NT2/D1 (cell line): ENCODE data around the gene LRRC27.

Source experiments
- DNase-seq: peaks from one replicate; pipeline ENCODE4 v3.0.0-alpha.2; 2011; ENCODE audit warnings: low read depth, low spot score
- H3K27me3 ChIP-seq: 2 replicates; pipeline ENCODE4 v1.6.0; 2011; ENCODE audit warnings: mild to moderate bottlenecking; ENCODE audit not compliant: insufficient read length, insufficient read depth
- H3K36me3 ChIP-seq: 2 replicates; pipeline ENCODE4 v1.6.1; 2011; ENCODE audit warnings: mild to moderate bottlenecking, low read length, mixed read lengths; ENCODE audit not compliant: insufficient read depth, insufficient read length
- H3K4me1 ChIP-seq: 2 replicates; pipeline ENCODE4 v1.5.1; 2011; ENCODE audit not compliant: insufficient read depth, insufficient read length
- H3K4me3 ChIP-seq: 2 replicates; pipeline ENCODE4 v1.5.1; 2011; ENCODE audit warnings: low read depth; ENCODE audit not compliant: insufficient read length
- H3K9ac ChIP-seq: 2 replicates; pipeline ENCODE4 v1.6.0; 2011; ENCODE audit warnings: low read depth; ENCODE audit not compliant: insufficient read length
- H3K9me3 ChIP-seq: 2 replicates; pipeline ENCODE4 v1.5.1; 2011; ENCODE audit warnings: mild to moderate bottlenecking, low read length; ENCODE audit not compliant: insufficient read depth
- SUZ12 ChIP-seq: IDR thresholded peaks from 2 replicates; pipeline ENCODE4 v1.6.1; 2011; ENCODE audit not compliant: insufficient read length, insufficient read depth; ENCODE audit errors: extremely low read depth
- YY1 ChIP-seq: IDR thresholded peaks from 2 replicates; pipeline ENCODE4 v1.6.1; 2011; ENCODE audit not compliant: insufficient read length, insufficient read depth
- ZNF274 ChIP-seq: IDR thresholded peaks from 2 replicates; pipeline ENCODE4 v1.6.1; 2011; ENCODE audit warnings: mild to moderate bottlenecking, low read depth, low read length

The LRRC27 gene

GRCh38 chr10:132406750-132407149 is 74.8 kb downstream of the LRRC27 start:
- peaks cover 19% of the 10 kb centered on the region for H3K4me1 ChIP-seq
- TF ChIP-seq YY1: no peak
- no peak overlapping the region for H3K9ac ChIP-seq
- no peak overlapping the region for H3K4me3 ChIP-seq
- H3K9me3 ChIP-seq: no peaks in the 10 kb centered on the region
- no peak for DNase-seq
- H3K27me3 ChIP-seq: no peaks in the 10 kb centered on the region
- H3K36me3 ChIP-seq: peaks cover 15% of the 10 kb centered on the region

- Histone ChIP-seq H3K4me1 (peaks cover 21% of the 10 kb centered on the region), H3K4me3 (no peak overlapping the region), H3K9ac (no peak overlapping the region), H3K9me3 (no peaks in the 10 kb centered on the region), H3K36me3 (peaks cover 15% of the 10 kb centered on the region), H3K27me3 (no peaks in the 10 kb centered on the region)
- TF ChIP-seq SUZ12 (no peak), YY1 (no peak), ZNF274 (no peak)
- DNase-seq: no peak
These were observed 75.3 kb downstream of the LRRC27 start for GRCh38 chr10:132407243-132407746.

GRCh38 chr10:132407846-132408278 is 75.9 kb downstream of the LRRC27 start:
- peaks cover 19% of the 10 kb centered on the region for H3K4me1 ChIP-seq
- no peaks in the 10 kb centered on the region for H3K9me3 ChIP-seq
- peaks cover 15% of the 10 kb centered on the region for H3K36me3 ChIP-seq
- H3K27me3 ChIP-seq: no peaks in the 10 kb centered on the region
- TF ChIP-seq YY1 (no peak), SUZ12 (no peak), ZNF274 (no peak)
- no peak overlapping the region for H3K4me3 ChIP-seq
- peak overlapping the region; percentile 17 for H3K9ac ChIP-seq
- no peak for DNase-seq

- Histone ChIP-seq H3K9ac (no peak overlapping the region), H3K27me3 (no peaks in the 10 kb centered on the region), H3K36me3 (peaks cover 15% of the 10 kb centered on the region), H3K9me3 (no peaks in the 10 kb centered on the region), H3K4me1 (peaks cover 19% of the 10 kb centered on the region), H3K4me3 (no peak overlapping the region)
- DNase-seq: no peak
- TF ChIP-seq SUZ12 (no peak), ZNF274 (no peak), YY1 (no peak)
These were observed 76.4 kb downstream of the LRRC27 start for GRCh38 chr10:132408367-132408781.

- Histone ChIP-seq H3K36me3 (peaks cover 15% of the 10 kb centered on the region), H3K9me3 (no peaks in the 10 kb centered on the region), H3K9ac (peak overlapping the region; percentile 61), H3K4me3 (no peak overlapping the region), H3K4me1 (peaks cover 19% of the 10 kb centered on the region), H3K27me3 (no peaks in the 10 kb centered on the region)
- no peak for DNase-seq
- TF ChIP-seq YY1 (no peak), ZNF274 (no peak), SUZ12 (no peak)
These were observed 77.1 kb downstream of the LRRC27 start for GRCh38 chr10:132408823-132409666.

- peaks cover 18% of the 10 kb centered on the region for H3K4me1 ChIP-seq
- no peaks in the 10 kb centered on the region for H3K27me3 ChIP-seq
- no peak overlapping the region for H3K4me3 ChIP-seq
- DNase-seq: peak; percentile 23
- no peaks in the 10 kb centered on the region for H3K9me3 ChIP-seq
- TF ChIP-seq ZNF274 (no peak), SUZ12 (no peak), YY1 (no peak)
- peaks cover 15% of the 10 kb centered on the region for H3K36me3 ChIP-seq
- H3K9ac ChIP-seq: no peak overlapping the region
These were observed 77.7 kb downstream of the LRRC27 start for GRCh38 chr10:132409667-132410028.

GRCh38 chr10:132410056-132410778 is 78.2 kb downstream of the LRRC27 start:
- H3K27me3 ChIP-seq: no peaks in the 10 kb centered on the region
- H3K4me3 ChIP-seq: no peak overlapping the region
- no peak for DNase-seq
- TF ChIP-seq ZNF274: no peak
- no peak for TF ChIP-seq YY1
- TF ChIP-seq SUZ12: no peak
- peaks cover 15% of the 10 kb centered on the region for H3K36me3 ChIP-seq
- H3K9ac ChIP-seq: no peak overlapping the region
- peaks cover 18% of the 10 kb centered on the region for H3K4me1 ChIP-seq
- no peaks in the 10 kb centered on the region for H3K9me3 ChIP-seq
